Measurements from ENCODE around the gene HLCS. TPM values are rescaled to one million over a fixed set of nuclear protein-coding genes. Genes with fewer than 3 reads are reported as not detected.

Gene HLCS
- total RNA-seq, 1 experiment from 2014 or later: 12.7 TPM

DNA sequence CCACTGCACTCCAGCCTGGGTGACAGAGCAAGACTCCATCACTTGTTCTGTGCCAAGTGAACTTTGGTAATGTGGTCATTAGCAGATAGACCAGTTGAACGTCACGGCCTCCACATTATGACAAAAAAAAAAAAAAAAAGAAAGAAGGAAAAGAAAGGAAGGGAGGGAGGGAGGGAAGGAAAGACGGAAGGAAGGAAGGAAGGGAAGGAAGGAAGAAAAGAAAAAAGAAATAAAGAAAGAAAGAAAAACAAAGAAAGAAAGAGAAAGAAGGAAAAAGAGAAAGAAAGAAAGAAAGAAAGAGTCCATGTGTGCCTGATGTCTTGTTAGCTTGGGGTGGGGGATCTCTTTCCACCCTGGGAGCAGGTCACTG, 222.3 kb downstream of the HLCS start:
- no peak overlapping the region; the same call in 1 of the 2 replicates for H3K14ac ChIP-seq (ENCODE audit: insufficient read depth, low read length)
- H3K27ac Mint-ChIP-seq: no peak overlapping the region; a peak in 1 of 7 replicates
- H4K91ac ChIP-seq (ENCODE audit: insufficient read length, low read depth, low read length): no peak overlapping the region
- H2AK5ac ChIP-seq (ENCODE audit: insufficient read length, low read length): no peak overlapping the region
- no peaks in the 10 kb centered on the region; a peak in 1 of 5 replicates for H3K9me3 Mint-ChIP-seq
- no peak overlapping the region for H3K23ac ChIP-seq (ENCODE audit: insufficient read length, low read depth, low read length)
- no peak overlapping the region for H3K56ac ChIP-seq (ENCODE audit: insufficient read length, low read depth, low read length)
- no peak overlapping the region for H4K8ac ChIP-seq (replicated peaks; ENCODE audit: insufficient read length, low read depth, low read length)
- H3K79me1 ChIP-seq (ENCODE audit: insufficient read depth, low read depth, low read length, poor library complexity, severe bottlenecking): no peaks in the 10 kb centered on the region
- no peaks in the 10 kb centered on the region for H3K79me2 ChIP-seq (ENCODE audit: insufficient read depth, low read length)
- H3K4me1 Mint-ChIP-seq: peaks cover 16 to 19% of the 10 kb centered on the region in 2 experiments
- no peak overlapping the region for H2BK120ac ChIP-seq (ENCODE audit: low read depth, low read length, poor library complexity, severe bottlenecking)
- no peak overlapping the region for H2BK12ac ChIP-seq (ENCODE audit: insufficient read length, low read depth, low read length)
- H3K27me3 Mint-ChIP-seq (ENCODE audit: low read depth): peaks cover 46% of the 10 kb centered on the region
- H3K9me3 ChIP-seq (ENCODE audit: control insufficient read depth, low read depth, low read length): no peaks in the 10 kb centered on the region
- H3K4me2 ChIP-seq (ENCODE audit: insufficient read depth, insufficient read length, low read length): no peak overlapping the region
- no peaks in the 10 kb centered on the region for H4K20me1 ChIP-seq (ENCODE audit: control insufficient read depth, insufficient read depth, insufficient read length)
- H3K4me3 Mint-ChIP-seq: no peak overlapping the region
- H2BK20ac ChIP-seq (ENCODE audit: low read depth, low read length, poor library complexity, severe bottlenecking): no peak overlapping the region
- H2AFZ ChIP-seq (ENCODE audit: low read length): no peak overlapping the region
- H3K18ac ChIP-seq (ENCODE audit: insufficient read length, low read depth, low read length): no peak overlapping the region
- H2BK5ac ChIP-seq (ENCODE audit: insufficient read length, low read length): no peak overlapping the region
- no peak for DNase-seq
- H3K27ac ChIP-seq (ENCODE audit: insufficient read length, low read depth, low read length): no peak overlapping the region
- H3K4me1 ChIP-seq (ENCODE audit: insufficient read depth, low read length): peaks cover 3% of the 10 kb centered on the region; the same call in 1 of the 2 replicates
- TF ChIP-seq, protein P1, sequence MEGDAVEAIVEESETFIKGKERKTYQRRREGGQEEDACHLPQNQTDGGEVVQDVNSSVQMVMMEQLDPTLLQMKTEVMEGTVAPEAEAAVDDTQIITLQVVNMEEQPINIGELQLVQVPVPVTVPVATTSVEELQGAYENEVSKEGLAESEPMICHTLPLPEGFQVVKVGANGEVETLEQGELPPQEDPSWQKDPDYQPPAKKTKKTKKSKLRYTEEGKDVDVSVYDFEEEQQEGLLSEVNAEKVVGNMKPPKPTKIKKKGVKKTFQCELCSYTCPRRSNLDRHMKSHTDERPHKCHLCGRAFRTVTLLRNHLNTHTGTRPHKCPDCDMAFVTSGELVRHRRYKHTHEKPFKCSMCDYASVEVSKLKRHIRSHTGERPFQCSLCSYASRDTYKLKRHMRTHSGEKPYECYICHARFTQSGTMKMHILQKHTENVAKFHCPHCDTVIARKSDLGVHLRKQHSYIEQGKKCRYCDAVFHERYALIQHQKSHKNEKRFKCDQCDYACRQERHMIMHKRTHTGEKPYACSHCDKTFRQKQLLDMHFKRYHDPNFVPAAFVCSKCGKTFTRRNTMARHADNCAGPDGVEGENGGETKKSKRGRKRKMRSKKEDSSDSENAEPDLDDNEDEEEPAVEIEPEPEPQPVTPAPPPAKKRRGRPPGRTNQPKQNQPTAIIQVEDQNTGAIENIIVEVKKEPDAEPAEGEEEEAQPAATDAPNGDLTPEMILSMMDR (conservative IDR thresholded peaks at IDR 0.05): no peak
- 0 out of 7 replicates have a peak, but pooled peaks cover 0 to 1% (median 0%) of the 10 kb centered on the region in 3 experiments for H3K36me3 Mint-ChIP-seq (ENCODE audit: insufficient read depth in 1 of 3, low read depth in 3 of 3)
- WGBS (ENCODE audit: extremely low coverage, insufficient read length, low lambda C conversion rate): no CpG with 5 or more reads among the region's 3 CpGs
- H3K4ac ChIP-seq (ENCODE audit: low read depth, low read length): no peak overlapping the region
- no peak overlapping the region for H4K5ac ChIP-seq (ENCODE audit: insufficient read length, low read depth, low read length)
- H3K23me2 ChIP-seq (ENCODE audit: insufficient read length, low read depth, low read length, poor library complexity, severe bottlenecking): peaks cover 7% of the 10 kb centered on the region
- no peak overlapping the region for H3K9ac ChIP-seq (ENCODE audit: extremely low read depth, insufficient read length, low read length)
- H3T11ph ChIP-seq (ENCODE audit: low read length): no peak overlapping the region
- no peak overlapping the region for H2BK15ac ChIP-seq (ENCODE audit: low read depth, low read length)
- peaks cover 5% of the 10 kb centered on the region; the same call in 1 of the 2 replicates for H3K27me3 ChIP-seq (ENCODE audit: insufficient read depth, low read length)

Data from H9 (cell line).